Activated CD4-positive, CD25-positive, alpha-beta regulatory T cell treated with anti-CD3 and anti-CD28 coated beads, Interleukin-2, amount 50 U/mL, for 24 hours (primary cell): ENCODE data around the gene CBR3.
"Not testable (repeated sequence)": the region's sequence is repeated elsewhere in the genome, so short reads cannot be mapped to it uniquely, and the experiment has no call there.

Source experiments
- ATAC-seq, 2 donors: fragments of 150-1000 bp; cut with Tn5 transposase; one replicate each; pipeline ENCODE4 v1.10.0; 2021; ENCODE audit warnings: mild to moderate bottlenecking in 1 of 2, moderate library complexity in 1 of 2

CBR3 gene

DNA sequence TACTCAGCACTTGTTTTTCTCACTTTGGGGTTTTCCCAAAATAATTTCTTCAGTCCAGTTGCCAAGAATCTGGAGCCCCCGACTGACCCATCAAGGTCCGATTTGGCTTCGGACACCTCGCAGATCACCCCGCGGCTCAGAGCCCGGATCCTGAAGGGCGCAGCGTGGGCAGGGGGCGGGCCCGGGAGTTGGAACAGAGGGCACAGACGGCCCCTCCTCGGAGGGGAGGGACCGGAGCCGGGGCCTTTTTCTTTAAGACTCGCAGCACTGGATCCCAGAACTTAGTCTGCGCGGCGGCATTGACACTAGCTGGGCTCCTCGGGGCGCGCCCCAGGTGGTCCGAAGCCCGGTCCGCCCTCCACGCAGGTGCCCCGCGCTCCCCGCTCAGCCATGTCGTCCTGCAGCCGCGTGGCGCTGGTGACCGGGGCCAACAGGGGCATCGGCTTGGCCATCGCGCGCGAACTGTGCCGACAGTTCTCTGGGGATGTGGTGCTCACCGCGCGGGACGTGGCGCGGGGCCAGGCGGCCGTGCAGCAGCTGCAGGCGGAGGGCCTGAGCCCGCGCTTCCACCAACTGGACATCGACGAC lies at the start of gene CBR3:
Gene CBR3, plus strand, starts transcription at position 277 of the 588 bp plus-strand sequence. Its CDS starts 114 bp downstream, at position 391.
- ATAC-seq = peak; percentile 48 to 53

DNA sequence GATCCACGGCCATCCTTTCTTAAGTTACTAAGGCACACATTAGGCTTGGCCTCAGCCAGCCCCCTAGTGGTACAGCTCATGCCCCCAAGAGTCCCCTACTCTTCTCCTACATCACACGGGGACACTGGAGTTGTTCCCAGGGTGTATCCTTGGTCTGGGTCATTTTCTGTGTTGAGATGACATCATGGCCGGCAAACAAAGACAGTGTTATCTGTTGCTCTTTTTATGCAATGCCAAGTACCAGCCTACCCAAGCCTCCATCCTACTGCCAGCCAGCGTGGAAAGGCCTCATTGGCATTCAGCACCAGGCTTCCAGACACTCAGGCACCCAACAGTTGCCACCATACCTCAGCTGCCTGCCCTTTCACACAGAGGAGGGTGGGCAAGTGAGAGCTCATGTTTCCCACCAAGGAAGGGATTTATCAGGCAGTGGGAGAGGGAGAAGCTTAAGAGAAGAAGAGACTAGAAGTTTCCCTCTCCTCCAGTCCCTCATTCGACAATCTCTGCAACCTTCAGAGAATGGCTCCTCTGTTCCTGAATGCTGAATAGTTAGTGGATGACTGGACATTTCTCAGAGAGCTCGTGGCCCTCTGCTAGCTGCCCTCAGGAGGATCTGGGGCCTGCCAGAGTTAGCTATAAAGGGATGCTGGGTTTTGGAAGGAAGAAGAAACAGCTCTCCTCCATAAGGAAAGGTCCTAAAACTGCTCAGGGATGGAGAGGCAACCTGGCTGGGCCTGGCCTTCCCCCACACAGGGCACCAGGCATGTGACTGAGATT lies 47.3 kb upstream of the CBR3 start:
- no peak for ATAC-seq

DNA sequence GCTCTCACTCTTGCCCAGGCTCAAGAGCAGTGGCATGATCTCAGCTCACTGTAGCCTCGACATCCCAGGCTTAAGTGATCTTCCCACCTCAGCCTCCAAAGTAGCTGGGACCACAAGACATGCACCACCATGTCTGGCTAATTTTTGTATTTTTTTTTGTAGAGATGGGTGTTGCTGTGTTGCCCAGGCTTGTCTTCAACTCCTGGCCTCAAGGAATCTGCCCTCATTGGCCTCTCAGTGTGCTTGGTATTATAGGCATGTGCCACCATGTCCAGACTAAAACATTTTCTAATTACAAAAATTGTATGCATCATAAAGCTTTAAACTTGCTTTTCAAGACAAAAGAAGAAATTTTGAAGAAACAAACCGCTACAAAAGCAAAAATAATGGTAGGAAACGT lies 44.9 kb upstream of the CBR3 start:
- no peak for ATAC-seq

DNA sequence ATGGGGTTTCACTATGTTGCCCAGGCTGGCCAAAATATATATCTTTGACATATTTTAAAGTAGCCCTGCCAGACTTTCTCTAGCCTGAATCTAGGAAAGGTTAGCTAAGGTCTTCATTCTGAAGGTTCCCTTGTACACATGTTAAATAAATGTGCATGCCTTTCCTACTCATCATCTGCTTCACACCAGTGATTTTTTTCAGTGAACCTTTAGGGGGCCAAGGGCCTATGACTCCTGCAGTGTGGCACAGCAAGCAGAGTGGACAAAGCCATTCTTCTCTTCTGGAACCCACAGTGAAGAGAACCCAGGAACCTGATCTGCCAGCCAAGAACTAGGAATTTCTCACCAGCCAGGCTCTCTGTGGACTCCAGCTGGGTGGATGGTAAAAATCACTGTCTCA lies 42.2 kb upstream of the CBR3 start:
- ATAC-seq = no peak

DNA sequence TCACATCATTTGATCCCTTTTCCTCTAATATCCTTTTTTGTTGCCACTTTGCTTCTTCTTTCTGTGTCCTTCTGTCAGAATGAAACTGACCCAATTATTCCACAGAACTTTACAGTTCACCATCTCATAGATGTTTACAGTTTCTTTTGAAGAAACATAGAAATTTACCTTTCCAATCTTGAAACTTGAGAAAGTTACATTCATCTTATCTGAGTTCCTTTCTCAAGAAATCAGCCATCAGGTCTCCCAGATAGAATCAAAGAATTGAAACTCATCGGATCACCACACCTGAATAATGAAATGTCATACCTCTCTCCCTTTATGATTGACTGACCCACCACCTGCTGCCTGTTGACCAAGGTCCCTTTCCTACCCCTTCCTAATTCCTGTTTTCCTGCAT lies 41.4 kb upstream of the CBR3 start:
- ATAC-seq = no peak

DNA sequence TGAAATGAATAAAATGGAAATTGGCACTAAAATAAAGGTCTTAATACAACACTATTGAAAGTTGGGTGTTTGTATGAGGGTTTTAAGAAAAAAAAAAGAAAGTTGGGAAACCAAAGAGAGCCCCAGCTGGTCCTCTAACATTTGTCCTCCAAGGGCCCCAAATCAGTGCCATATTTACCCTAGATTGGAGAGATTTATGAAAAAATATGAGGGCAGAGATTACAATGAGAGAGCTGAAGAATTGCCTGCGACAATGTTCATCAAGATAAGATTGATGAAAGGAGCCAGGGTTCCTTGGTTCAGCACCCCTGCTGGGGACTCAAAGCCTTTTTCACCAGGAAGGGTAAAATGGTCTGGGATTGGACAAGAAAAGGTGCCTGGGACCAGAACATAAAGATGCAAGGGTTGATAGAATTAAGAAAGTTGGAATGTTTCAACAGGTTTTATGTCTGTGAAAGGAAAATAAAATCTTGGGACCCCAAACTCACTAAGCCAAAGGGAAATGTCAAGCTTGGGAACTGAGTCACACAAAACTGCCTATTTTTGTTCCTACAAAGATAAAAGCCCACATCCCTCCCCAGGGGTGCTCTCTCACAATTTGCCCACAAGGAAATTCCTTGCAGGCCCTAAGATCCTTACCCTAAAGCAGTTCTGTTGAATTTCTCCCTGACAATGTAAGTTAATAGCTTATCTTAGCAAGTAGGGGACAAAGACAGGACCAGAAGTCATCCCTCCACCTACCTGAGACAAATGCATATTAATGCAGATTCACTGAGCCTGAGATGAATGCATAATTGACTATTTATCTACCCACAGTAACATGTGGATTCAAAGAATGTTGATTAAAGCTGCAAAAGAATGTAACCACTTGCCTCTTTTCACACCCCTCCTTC lies 38.2 kb upstream of the CBR3 start:
- no peak for ATAC-seq

DNA sequence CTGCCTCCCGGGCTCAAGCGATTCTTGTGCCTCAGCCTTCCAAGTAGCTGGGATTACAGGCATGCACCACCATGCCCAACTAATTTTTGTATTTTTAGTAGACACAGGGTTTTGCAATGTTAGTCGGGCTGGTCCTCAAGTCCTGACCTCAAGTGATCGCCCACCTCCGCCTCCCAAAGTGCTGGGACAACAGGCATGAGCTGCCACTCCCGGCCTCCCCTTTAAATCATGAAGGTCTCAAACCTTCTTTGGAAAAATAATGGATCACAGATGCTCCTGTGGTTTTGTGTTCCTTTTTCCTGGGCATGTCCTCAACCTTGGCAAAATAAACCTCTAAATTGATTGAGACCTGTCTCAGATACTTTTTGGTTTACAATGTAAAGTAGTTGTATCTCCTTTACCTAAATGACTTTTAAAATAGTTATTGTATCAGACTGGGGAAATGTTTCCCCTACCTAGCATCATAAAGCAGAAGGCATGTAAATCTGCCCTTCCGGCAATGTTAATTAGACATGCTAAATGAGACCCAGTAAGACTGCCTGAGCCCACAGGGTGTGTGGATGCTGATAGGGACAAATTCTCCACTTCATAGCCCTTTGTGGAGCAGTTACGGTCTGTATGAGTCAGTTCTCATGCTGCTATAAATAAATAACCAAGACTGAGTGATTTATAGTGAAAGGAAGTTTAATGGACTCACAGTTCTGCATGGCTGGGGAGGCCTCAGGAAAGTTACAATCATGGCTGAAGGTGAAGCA lies 37.3 kb upstream of the CBR3 start:
- ATAC-seq = peak in 1 of 2 donors; percentile 53

DNA sequence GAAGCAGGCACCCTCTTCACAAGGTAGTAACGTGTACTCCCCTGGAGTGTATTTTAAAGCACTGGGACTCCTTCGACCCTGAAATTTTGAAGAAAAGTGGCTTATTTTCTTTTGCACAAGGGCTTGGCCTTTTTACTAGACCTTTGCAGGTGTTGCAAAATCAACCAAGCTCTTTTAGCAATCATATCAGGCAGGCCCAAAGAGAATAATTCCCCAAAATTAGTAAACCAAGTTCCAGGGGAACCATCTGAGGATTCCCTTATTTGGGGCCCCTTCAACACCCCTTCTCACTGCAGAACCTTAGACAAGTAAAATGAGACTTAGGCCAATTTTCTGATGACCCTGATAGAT lies 36.7 kb upstream of the CBR3 start:
- no peak for ATAC-seq

DNA sequence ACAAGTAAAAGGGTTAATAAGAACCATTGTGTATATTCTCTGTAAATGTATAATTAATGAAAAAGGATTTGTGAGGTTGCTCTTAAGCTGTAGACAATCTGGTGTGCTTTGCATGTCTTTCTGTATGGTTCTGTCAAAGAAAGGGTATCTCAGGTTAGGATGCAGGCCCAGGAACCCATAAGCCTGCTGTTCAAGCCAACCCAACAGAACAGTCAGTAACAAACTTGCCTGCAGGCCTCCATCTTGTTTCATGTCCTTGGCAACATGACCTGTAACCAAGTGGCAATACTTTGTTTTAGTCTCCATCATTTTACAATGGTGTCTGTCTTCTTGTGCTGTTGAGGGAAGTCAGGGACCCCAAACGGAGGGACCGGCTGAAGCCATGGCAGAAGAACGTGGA lies 35.9 kb upstream of the CBR3 start:
- no peak for ATAC-seq

DNA sequence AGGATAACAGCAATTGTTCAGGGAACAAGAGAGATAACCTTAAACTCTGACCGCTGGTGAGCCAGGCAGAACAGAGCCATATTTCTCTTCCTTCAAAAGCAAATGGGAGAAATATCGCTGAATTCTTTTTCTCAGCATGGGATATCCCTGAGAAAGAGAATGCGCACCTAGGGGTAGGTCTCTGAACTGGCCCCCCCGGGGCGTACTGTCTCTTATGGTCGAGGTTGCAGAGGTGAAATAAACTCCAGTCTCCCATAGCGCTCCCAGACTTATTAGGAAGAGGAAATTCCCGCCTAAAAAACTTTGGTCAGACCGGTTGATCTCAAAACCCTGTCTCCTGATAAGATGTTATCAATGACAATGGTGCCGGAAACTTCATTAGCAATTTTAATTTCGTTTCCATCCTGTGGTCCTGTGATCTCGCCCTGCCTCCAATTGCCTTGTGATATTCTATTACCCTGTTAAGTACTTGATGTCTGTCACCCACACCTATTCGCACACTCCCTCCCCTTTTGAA lies 35.1 kb upstream of the CBR3 start:
- ATAC-seq = not testable (repeated sequence)

DNA sequence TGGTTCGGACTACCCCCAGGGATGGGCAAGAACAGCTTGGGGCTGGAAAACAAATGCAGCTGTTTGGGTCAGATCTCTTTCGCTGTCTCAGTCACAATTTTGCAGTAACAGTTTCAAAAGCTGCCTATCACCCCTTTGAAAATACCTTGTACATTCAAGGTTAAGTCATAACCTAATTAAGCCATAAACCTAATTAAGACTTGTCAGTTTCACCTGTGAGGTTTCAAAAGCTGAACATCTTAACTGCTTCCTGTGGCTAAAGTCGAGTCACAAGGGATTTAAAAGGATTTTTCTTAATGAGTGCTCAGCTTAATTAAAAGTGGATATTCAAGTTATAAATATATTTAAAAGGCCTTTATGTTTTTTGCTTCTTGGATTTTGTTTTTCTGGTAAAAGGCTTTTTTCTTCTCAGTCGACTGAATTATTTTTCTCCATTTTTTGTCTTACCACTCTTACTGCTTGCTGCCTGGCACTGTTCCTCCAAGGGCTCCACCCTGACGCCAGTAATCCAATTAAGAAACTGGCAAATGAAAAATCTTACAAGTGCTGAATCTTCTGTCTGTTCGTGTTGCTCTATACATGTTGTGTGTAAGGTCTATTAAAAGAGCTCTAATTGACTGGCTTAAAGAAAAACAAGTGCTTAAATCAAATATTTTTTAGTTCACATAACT lies 33.8 kb upstream of the CBR3 start:
- ATAC-seq = no peak

DNA sequence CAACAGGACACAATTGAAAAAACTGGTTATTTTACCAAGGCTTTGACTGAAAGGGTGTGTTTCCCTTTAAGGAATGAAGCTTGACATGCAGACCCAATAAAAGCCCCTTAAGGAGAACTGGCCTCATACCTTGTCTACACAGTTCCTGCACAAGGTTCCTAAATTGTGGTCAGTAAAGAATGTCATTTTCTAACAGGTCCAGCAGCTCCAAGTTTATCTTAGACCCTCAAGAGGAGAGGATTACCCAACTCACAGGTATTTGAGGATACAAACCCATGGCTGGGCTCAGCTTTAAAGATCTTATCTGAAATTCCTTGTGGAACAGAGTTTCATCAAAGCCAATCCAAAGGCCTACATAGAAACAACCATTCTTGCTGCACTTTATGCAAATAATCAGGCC lies 31.4 kb upstream of the CBR3 start:
- no peak for ATAC-seq

DNA sequence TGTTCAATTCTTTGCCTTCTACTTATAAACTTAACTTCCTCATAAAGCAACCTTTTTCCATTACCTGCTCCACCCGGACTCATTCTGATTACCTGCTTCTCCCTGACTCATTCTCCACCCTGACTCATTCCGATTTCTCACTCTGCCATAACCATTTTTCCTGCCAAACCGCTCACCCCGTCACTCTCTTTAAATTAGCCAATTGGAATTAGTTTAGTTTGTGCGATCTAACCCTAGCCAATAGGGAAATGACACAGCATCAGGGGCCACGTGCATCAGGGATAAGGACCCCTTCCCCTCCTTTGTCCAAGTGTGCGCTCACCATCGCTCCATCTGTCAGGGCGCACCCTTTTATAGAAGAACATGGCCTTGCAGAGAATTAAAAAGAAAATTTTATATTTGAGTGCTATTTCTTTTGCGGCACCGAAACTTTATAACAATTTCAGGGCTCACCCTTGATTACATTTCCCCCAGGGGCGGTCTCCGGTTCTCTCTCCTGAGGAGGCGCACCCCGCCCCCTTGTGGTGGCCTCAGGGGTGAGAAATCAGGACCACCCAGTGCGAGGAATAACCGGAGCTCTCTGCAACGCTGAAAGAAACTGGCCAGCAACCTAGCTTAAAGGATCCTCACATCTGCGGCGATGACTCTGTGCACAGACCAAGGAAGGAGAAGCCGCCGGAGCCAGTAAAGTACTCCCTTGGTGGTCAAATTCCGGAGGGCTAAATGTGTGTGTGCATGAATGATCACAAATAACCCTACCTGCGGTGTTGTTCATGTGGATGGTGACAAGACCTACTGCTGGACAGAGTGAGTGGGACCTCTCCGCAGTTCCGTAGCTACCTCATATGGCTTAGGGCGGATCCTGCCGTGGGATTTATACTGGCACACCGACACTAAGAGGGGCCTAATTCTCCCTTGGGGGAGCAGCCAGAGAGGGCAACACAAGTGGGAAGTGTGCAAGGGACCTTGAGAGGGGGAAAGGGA lies 30.3 kb upstream of the CBR3 start:
- ATAC-seq = no peak

DNA sequence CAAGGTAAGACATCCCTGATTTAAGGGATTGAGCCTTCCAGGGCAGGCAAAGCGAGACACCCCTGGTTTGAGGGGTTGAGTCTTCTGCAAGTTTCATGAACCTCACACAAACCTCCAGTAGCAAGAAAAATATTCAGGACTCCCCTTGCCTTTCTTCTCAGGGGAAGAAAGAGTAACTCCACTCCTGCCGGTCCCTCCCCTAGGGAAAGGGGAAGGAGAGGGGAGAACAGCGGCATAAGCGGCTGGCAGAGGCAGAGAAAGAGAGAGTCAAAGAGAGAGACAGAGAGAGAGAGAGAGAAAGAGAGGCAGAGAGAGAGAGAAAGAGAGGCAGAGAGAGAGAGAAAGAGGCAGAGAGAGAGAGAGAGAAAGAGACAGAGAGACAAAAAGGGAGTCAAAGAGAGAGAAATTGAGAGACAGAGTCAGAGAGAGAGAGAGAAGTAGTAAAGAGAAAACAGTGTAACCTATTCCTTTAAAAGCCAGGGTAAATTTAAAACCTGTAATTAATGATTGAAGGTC lies 29.5 kb upstream of the CBR3 start:
- no peak for ATAC-seq

DNA sequence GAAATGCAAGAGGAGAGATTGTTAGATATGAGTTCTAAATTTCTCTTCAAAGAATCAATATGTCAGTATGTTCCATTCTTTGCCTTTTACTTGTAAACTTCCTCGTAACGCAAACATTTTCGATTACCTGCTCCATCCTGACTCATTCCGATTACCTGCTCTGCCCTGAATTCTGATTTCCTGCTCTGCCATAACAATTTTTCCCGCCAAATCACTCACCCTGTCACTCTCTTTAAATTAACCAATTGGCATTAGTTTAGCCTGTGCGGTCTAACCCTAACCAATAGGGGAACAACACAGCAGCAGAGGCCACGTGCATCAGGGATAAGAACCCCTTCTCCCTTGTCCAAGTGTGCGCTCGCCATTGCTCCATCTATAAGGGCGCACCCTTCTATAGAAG lies 25.0 kb upstream of the CBR3 start:
- ATAC-seq = no peak

DNA sequence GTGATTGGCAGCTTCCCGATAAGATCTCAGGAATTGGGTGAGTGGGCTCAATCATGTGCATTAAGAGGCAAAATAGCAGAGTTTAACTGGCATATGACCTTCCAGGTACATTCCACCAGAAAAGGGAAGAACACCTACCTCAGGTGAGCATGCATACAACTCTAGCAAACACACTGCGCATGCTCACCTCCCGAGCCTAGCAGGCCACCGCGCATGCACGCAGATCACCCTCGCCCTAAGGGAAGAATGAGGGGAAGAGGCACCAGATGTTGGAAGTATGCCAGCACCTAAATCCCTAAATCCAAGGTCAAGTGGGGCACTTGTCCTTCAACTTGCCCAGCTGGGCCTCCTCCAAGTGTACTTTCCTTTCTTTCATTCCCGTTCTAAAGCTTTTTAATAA lies 23.6 kb upstream of the CBR3 start:
- ATAC-seq = no peak

DNA sequence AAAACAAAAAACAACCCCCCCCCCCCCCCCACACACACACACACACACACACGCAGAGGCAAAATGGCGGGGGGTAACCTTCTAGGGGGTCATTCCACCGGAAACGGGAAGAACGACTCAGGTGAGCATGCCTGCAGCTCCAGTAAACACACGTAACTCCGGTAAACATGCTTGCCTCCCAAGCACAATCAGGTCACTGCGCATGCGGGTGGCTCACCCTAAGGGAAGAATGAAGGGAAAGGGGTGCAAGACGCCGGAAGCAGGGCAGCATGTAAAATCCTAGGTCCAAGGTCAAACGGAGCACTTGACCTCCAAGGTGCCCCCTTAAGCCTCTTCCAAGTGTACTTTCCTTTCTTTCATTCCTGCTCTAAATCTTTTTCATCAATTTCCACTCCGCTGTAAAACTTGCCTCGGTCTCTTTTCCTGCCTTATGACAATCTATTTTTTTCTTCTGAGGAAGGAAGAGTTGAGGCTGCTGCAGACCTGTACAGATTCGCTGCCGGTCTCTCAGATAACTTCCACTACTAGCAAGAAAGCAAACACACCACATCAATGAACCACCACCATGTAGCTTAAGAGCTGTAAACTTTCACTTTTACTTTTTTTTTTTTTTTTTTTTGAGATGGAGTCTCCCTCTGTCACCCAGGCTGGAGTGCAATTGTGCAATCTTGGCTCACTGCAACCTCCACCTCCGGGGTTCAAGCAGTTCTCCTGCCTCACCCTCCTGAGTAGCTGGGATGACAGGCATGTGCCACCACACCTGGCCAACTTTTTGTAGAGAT lies 21.0 kb upstream of the CBR3 start:
- peak; percentile 37 to 42 for ATAC-seq

DNA sequence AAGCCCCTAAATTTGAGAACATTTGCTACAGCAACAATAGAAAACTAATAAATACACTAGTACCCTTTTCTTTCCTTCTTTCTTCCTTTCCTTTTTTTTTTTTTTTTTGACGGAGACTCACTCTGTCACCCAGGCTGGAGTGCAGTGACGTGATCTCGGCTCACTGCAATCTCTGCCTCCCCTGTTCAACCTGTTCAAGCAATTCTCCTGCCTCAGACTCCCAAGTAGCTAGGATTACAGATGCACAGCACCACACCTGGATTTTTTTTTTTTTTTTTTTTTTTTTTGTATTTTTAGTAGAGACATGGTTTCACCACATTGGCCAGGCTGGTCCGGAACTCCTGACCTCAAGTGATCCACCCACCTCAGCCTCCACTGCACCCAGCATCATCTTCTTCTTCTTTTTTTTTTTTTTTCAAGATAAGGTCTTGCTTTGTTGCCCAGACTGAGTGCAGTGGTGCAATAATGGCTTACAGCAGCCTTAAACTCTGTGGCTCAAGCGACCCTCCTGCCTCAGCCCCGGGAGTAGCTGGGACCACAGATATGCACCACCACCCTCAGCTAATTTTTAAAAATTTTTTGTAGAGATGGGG lies 19.6 kb upstream of the CBR3 start:
- ATAC-seq = no peak

DNA sequence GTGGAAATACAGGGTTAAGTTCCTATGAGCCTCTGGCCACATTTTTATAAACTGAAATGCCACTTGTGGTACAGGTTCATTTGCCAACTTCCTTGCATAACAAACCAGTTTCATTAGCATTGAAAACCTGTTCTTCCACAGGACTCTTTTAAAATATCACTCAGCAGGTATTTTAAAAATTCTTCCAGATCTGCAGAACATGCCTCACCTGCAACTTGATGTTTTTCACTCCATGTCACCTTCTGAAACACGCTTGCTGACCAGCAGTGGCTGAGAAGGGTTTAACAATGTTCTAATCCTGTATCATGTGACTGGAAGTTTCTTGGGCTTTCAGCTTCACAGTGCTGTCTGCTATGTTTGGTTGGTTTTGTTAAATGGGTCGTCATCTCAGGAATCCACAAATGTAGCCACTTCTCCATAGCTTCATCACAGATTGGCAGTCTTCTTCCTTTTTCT lies 17.6 kb upstream of the CBR3 start:
- ATAC-seq = no peak
